NT2/D1 (cell line): ENCODE results near the gene SYNPO.

Experiments
- DNase-seq: peaks from one replicate; pipeline ENCODE4 v3.0.0-alpha.2; 2011; ENCODE audit warnings: low read depth, low spot score
- H3K27me3 ChIP-seq: 2 replicates; pipeline ENCODE4 v1.6.0; 2011; ENCODE audit warnings: mild to moderate bottlenecking; ENCODE audit not compliant: insufficient read length, insufficient read depth
- H3K36me3 ChIP-seq: 2 replicates; pipeline ENCODE4 v1.6.1; 2011; ENCODE audit warnings: mild to moderate bottlenecking, low read length, mixed read lengths; ENCODE audit not compliant: insufficient read depth, insufficient read length
- H3K4me1 ChIP-seq: 2 replicates; pipeline ENCODE4 v1.5.1; 2011; ENCODE audit not compliant: insufficient read depth, insufficient read length
- H3K4me3 ChIP-seq: 2 replicates; pipeline ENCODE4 v1.5.1; 2011; ENCODE audit warnings: low read depth; ENCODE audit not compliant: insufficient read length
- H3K9ac ChIP-seq: 2 replicates; pipeline ENCODE4 v1.6.0; 2011; ENCODE audit warnings: low read depth; ENCODE audit not compliant: insufficient read length
- H3K9me3 ChIP-seq: 2 replicates; pipeline ENCODE4 v1.5.1; 2011; ENCODE audit warnings: mild to moderate bottlenecking, low read length; ENCODE audit not compliant: insufficient read depth
- SUZ12 ChIP-seq: IDR thresholded peaks from 2 replicates; pipeline ENCODE4 v1.6.1; 2011; ENCODE audit not compliant: insufficient read length, insufficient read depth; ENCODE audit errors: extremely low read depth
- YY1 ChIP-seq: IDR thresholded peaks from 2 replicates; pipeline ENCODE4 v1.6.1; 2011; ENCODE audit not compliant: insufficient read length, insufficient read depth
- ZNF274 ChIP-seq: IDR thresholded peaks from 2 replicates; pipeline ENCODE4 v1.6.1; 2011; ENCODE audit warnings: mild to moderate bottlenecking, low read depth, low read length

Gene SYNPO

GRCh38 chr5:150645070-150645700, 4.7 kb downstream of the SYNPO start:
- Histone ChIP-seq H3K4me3 (no peak overlapping the region), H3K9me3 (no peaks in the 10 kb centered on the region), H3K27me3 (no peaks in the 10 kb centered on the region), H3K9ac (no peak overlapping the region), H3K4me1 (peaks cover 14% of the 10 kb centered on the region), H3K36me3 (peaks cover 28% of the 10 kb centered on the region)
- DNase-seq: no peak
- TF ChIP-seq YY1 (no peak), SUZ12 (no peak), ZNF274 (no peak)

DNA sequence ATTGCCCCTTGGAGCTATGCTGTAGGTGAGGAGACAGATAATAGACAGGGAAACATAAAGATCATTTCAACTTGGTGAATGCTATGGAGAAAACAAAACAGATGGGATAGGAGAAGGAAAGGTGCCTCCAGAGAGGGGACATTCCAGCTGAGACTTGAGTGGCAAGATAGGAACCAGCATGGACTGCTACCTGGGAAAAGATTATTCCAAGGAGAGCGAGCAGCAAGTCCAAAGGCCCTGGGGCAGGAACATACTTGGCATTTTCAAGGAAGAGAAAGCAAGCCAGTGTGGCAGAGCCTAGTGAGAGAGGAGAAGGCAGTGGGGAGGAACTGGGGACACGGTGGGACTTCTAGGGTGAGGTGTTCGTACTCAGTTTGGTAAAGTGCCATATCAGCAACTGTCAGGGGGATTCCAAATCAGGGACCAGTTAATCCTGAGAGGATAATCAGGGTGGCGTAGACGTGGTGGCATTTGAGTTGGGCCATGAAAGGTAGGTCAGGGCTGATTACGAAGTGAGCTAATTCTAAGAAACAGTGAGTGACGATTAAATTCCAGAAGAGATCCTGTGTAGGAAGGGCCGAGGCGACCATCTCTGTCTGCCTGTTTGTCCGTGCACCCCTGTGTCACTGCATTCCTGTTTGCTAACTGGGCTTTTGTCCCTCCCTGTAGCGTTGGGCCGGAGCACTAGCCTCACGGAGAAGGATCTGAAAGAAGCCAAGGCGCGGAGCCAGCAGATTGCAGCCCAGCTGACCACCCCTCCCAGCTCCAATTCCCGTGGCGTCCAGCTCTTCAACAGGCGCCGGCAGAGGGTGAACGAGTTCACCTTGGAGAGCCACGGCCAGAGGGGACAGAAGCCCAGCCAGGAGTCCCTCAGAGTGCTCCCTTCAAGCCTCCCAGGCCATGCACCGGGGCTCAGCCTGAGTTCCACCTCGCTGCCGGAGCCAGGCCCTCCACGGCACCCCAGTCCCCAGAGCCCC, 7.1 kb downstream of the SYNPO start:
- H3K27me3 ChIP-seq: no peaks in the 10 kb centered on the region
- H3K4me1 ChIP-seq: peaks cover 10% of the 10 kb centered on the region
- H3K9ac ChIP-seq: no peak overlapping the region
- no peaks in the 10 kb centered on the region for H3K9me3 ChIP-seq
- peaks cover 51% of the 10 kb centered on the region for H3K36me3 ChIP-seq
- H3K4me3 ChIP-seq: no peak overlapping the region
- no peak for DNase-seq
- TF ChIP-seq ZNF274: no peak
- TF ChIP-seq YY1: no peak
- TF ChIP-seq SUZ12: no peak

- Histone ChIP-seq H3K4me1 (peaks cover 8% of the 10 kb centered on the region), H3K4me3 (no peak overlapping the region), H3K36me3 (peaks cover 61% of the 10 kb centered on the region), H3K9ac (no peak overlapping the region), H3K27me3 (no peaks in the 10 kb centered on the region), H3K9me3 (no peaks in the 10 kb centered on the region)
- DNase-seq: no peak
- no peak for TF ChIP-seq YY1
Observed at GRCh38 chr5:150648294-150649107, 8.0 kb downstream of the SYNPO start.

GRCh38 chr5:150649108-150650020, 8.9 kb downstream of the SYNPO start:
- Histone ChIP-seq H3K4me1 (peaks cover 8% of the 10 kb centered on the region), H3K9me3 (no peaks in the 10 kb centered on the region), H3K27me3 (no peaks in the 10 kb centered on the region), H3K36me3 (peaks cover 66% of the 10 kb centered on the region), H3K9ac (no peak overlapping the region), H3K4me3 (no peak overlapping the region)
- DNase-seq: no peak
- TF ChIP-seq SUZ12 (no peak), YY1 (no peak), ZNF274 (no peak)

GRCh38 chr5:150650021-150651006, 9.9 kb downstream of the SYNPO start:
- H3K36me3 ChIP-seq: peaks cover 67% of the 10 kb centered on the region
- no peak for TF ChIP-seq YY1
- no peak for TF ChIP-seq SUZ12
- TF ChIP-seq ZNF274: no peak
- no peak for DNase-seq
- no peaks in the 10 kb centered on the region for H3K27me3 ChIP-seq
- H3K4me1 ChIP-seq: peaks cover 7% of the 10 kb centered on the region
- no peak overlapping the region for H3K4me3 ChIP-seq
- no peaks in the 10 kb centered on the region for H3K9me3 ChIP-seq
- no peak overlapping the region for H3K9ac ChIP-seq

GRCh38 chr5:150651382-150651781, 10.9 kb downstream of the SYNPO start:
- H3K4me1 ChIP-seq: peaks cover 5% of the 10 kb centered on the region
- peaks cover 67% of the 10 kb centered on the region for H3K36me3 ChIP-seq
- no peak for DNase-seq
- no peaks in the 10 kb centered on the region for H3K27me3 ChIP-seq
- no peaks in the 10 kb centered on the region for H3K9me3 ChIP-seq
- no peak overlapping the region for H3K4me3 ChIP-seq
- H3K9ac ChIP-seq: no peak overlapping the region
- no peak for TF ChIP-seq YY1
- no peak for TF ChIP-seq SUZ12
- TF ChIP-seq ZNF274: no peak
